GM23248 (cell line): ENCODE data around the gene FGFR2.
"Not testable (repeated sequence)": the region's sequence is repeated elsewhere in the genome, so short reads cannot be mapped to it uniquely, and the experiment has no call there.

ENCODE experiments used
- EZH2 ChIP-seq: fragments of 200-600 bp; sonication (generic); IDR thresholded peaks from 2 replicates; pipeline ENCODE4 v1.6.1; 2018; ENCODE audit warnings: antibody characterized with exemption, mild to moderate bottlenecking; ENCODE audit not compliant: insufficient read depth, poor library complexity, severe bottlenecking
- EZH2phosphoT487 ChIP-seq: fragments of 200-600 bp; sonication (generic); IDR thresholded peaks from 2 replicates; pipeline ENCODE4 v1.6.1; 2018; ENCODE audit warnings: antibody characterized with exemption, moderate library complexity, mild to moderate bottlenecking, low read depth; ENCODE audit not compliant: insufficient read depth

DNA sequence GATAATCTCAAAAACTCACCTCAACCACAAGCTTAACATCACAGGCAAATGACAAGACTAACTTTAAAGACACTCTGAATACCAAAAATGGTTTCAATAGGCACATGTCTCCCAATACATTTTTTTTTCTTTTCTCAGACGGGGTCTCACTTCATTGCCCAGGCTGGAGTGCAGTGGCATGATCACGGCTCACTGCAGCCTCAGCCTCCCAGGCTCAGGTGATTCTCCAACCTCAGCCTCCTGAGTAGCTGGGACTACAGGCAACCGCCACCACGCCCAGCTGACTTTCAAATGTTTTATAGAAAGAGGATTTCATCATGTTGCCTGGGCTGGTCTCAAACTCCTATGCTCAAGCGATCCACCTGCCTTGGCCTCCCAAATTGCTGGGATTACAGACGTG, 77.7 kb downstream of the FGFR2 start:
- not testable (repeated sequence) for TF ChIP-seq EZH2, EZH2phosphoT487
